GM19351 (cell line): ENCODE data around the gene IFNL2.

ENCODE experiments used
- ATAC-seq: cut with Tn5 transposase; IDR thresholded peaks from one replicate; pipeline ENCODE4 v1.9.1; 2021; ENCODE audit warnings: mild to moderate bottlenecking, moderate library complexity; ENCODE audit not compliant: unreplicated experiment

IFNL2 gene

GRCh38 chr19:39316627-39317321 lies 48.6 kb downstream of the IFNL2 start:
- ATAC-seq = no peak

DNA sequence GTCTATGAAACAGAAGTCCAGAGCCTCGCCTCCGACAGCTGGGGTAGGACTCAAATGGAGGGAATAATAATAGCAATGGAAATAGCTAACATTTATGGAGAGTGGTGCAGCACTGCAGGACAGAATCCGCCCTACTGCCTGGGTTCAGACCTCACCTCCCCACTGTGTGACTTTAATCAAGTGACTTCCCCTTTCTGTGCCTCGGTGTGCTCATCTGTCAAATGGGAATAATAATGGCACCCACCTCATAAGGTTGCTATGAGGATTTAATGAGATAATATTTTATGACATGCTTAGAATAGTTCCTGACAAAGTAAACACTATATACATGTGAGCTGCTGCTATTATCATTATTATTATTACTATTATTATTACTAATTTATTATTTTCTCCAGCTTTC lies 49.3 kb downstream of the IFNL2 start:
- ATAC-seq = no peak

GRCh38 chr19:39318071-39318470 lies 49.9 kb downstream of the IFNL2 start:
- no peak for ATAC-seq

- no peak for ATAC-seq
These were observed 50.5 kb downstream of the IFNL2 start for GRCh38 chr19:39318690-39319089.

DNA sequence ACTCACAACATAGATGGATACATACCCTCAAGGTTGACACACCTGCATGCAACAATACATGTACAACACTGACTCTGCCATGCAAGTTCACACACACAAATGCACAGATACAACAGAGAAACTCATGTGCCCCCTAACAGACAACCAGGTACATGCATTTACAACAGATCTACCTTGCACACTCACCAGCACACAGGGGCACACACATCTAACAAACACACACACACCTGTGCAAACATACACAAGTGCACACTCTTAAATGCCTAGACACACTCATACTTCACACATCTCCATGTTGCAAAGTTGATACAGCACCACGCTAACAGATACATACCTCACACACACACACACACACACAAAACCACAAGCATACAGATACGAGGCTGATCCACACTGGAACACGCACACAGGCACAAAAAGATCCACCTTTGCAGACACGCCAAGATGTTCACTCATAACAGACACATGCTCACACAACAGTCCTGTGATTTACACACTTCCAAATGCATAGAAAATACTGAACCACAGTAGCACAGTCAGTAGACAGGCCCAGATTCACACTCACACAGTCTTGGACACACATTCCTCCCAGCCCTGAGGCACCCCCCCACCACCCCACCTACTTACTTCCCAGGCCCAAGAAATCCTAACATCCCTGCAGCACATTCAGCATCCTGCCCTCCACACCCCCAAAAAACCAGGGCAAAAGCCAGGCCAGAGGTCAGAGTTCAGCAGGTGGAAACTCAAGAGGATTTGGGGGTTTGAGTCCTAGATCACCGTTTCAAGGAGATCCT lies 51.1 kb downstream of the IFNL2 start:
- ATAC-seq = no peak
